ENCODE data around the gene MUC15. TPM values are rescaled to one million over a fixed set of nuclear protein-coding genes. Genes with fewer than 3 reads are reported as not detected.

Gene MUC15
- total RNA-seq, 1 donor from 2014 or later = not detected

DNA sequence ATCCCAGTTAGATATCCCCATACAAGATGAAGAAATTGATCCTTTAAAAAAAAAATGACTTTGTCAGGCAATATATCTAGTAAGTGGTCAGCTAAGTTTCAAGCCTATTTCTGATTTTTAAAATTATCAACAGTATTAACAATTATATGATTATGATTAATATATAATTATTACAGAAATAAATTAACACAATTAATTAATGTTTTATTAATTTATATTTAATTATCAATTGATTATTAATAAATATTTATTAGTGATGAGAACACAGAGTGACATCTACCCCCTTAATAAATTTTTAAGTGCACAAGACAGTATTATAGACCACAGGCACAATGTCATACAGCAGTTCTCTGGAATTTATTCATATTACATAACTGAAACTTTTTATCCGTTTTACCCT, 22.0 kb downstream of the MUC15 start:
- H3K4me3 ChIP-seq (ENCODE audit: low read length in 3 of 3) = no peak overlapping the region
- no peaks in the 10 kb centered on the region for H3K4me1 ChIP-seq (ENCODE audit: control insufficient read depth in 3 of 3, insufficient read depth in 3 of 3, low read length in 3 of 3)
- H3K36me3 ChIP-seq (ENCODE audit: control insufficient read depth in 3 of 3, insufficient read depth in 3 of 3, low read length in 3 of 3) = no peaks in the 10 kb centered on the region
- H3K9ac ChIP-seq (ENCODE audit: low read depth in 1 of 3, low read length in 3 of 3) = no peak overlapping the region
- no peaks in the 10 kb centered on the region for H3K27me3 ChIP-seq (ENCODE audit: control insufficient read depth in 3 of 3, insufficient read depth in 3 of 3, low read length in 3 of 3)
- no peaks in the 10 kb centered on the region for H3K9me3 ChIP-seq (ENCODE audit: control insufficient read depth in 3 of 3, low read length in 3 of 3)
- no peak overlapping the region for H3K27ac ChIP-seq (ENCODE audit: low read depth, low read length)

DNA sequence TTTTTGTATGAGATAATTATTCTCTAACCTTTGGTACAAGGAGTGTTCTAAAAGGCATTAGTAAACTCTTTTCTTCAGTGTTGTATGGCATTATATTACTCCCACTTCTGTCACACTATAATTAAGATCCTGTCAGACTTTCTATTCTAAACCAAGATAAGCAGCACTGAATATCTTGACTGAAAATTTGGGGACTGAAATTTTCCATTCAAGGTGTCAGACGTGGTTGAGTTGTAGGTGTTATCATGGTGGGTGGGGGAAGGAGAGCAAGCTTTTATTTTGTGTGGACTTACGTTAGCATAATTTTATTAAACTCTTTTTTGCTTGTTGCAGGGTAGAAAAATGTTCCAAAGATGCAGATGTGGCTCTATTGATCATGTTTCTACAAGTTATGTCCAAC, 22.9 kb downstream of the MUC15 start:
- no peak overlapping the region for H3K4me3 ChIP-seq (ENCODE audit: low read length in 3 of 3)
- no peaks in the 10 kb centered on the region for H3K27me3 ChIP-seq (ENCODE audit: control insufficient read depth in 3 of 3, insufficient read depth in 3 of 3, low read length in 3 of 3)
- H3K4me1 ChIP-seq (ENCODE audit: control insufficient read depth in 3 of 3, insufficient read depth in 3 of 3, low read length in 3 of 3) = no peaks in the 10 kb centered on the region
- H3K9ac ChIP-seq (ENCODE audit: low read depth in 1 of 3, low read length in 3 of 3) = no peak overlapping the region
- H3K36me3 ChIP-seq (ENCODE audit: control insufficient read depth in 3 of 3, insufficient read depth in 3 of 3, low read length in 3 of 3) = no peaks in the 10 kb centered on the region
- H3K27ac ChIP-seq (ENCODE audit: low read depth, low read length) = no peak overlapping the region
- H3K9me3 ChIP-seq (ENCODE audit: control insufficient read depth in 3 of 3, low read length in 3 of 3) = no peaks in the 10 kb centered on the region

DNA sequence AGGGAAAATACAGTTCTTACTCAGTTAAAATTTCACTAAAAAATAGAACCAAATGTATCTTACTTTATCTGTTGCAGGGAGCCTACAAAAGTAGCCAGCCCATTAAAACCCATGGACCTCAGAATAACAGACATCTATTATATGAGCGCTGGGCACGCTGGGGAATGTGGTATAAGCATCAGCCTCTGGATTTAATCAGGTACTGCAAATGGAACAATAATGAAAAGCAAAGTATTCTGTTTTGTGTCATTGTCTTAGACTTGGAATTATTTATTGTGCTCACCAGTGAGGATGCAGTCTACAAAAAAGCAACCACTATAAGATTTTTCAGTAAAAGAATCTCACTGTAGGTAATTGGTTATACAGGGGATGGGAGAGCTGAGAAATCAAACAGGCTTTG, 30.2 kb downstream of the MUC15 start:
- Histone ChIP-seq H3K27ac (ENCODE audit: low read depth, low read length) (no peak overlapping the region), H3K36me3 (ENCODE audit: control insufficient read depth in 3 of 3, insufficient read depth in 3 of 3, low read length in 3 of 3) (no peaks in the 10 kb centered on the region), H3K9me3 (ENCODE audit: control insufficient read depth in 3 of 3, low read length in 3 of 3) (no peaks in the 10 kb centered on the region), H3K4me1 (ENCODE audit: control insufficient read depth in 3 of 3, insufficient read depth in 3 of 3, low read length in 3 of 3) (no peaks in the 10 kb centered on the region), H3K9ac (ENCODE audit: low read depth in 1 of 3, low read length in 3 of 3) (no peak overlapping the region), H3K4me3 (ENCODE audit: low read length in 3 of 3) (no peak overlapping the region), H3K27me3 (ENCODE audit: control insufficient read depth in 3 of 3, insufficient read depth in 3 of 3, low read length in 3 of 3) (no peaks in the 10 kb centered on the region)

DNA sequence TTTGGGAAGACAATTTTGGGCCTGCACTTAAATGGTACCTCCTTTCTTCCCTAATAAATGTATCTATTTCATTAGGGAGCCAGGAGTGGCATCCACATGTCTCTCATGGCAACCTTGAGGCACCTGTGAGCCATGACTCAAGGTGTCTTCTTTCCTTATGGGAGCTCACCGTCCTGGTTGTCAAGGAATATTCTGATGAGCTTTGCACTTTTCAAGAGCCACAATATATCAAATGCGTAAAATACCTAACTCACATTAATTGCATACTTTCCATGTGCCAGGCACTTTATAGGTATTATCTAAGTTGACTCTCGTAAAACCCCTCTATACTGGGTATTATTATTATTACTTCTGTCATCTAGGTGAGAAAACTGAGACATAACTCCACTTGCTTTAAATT, 32.5 kb downstream of the MUC15 start:
- no peaks in the 10 kb centered on the region for H3K9me3 ChIP-seq (ENCODE audit: control insufficient read depth in 3 of 3, low read length in 3 of 3)
- H3K9ac ChIP-seq (ENCODE audit: low read depth in 1 of 3, low read length in 3 of 3) = no peak overlapping the region
- no peak overlapping the region for H3K27ac ChIP-seq (ENCODE audit: low read depth, low read length)
- no peaks in the 10 kb centered on the region for H3K27me3 ChIP-seq (ENCODE audit: control insufficient read depth in 3 of 3, insufficient read depth in 3 of 3, low read length in 3 of 3)
- H3K4me1 ChIP-seq (ENCODE audit: control insufficient read depth in 3 of 3, insufficient read depth in 3 of 3, low read length in 3 of 3) = no peaks in the 10 kb centered on the region
- H3K36me3 ChIP-seq (ENCODE audit: control insufficient read depth in 3 of 3, insufficient read depth in 3 of 3, low read length in 3 of 3) = no peaks in the 10 kb centered on the region
- H3K4me3 ChIP-seq (ENCODE audit: low read length in 3 of 3) = no peak overlapping the region

DNA sequence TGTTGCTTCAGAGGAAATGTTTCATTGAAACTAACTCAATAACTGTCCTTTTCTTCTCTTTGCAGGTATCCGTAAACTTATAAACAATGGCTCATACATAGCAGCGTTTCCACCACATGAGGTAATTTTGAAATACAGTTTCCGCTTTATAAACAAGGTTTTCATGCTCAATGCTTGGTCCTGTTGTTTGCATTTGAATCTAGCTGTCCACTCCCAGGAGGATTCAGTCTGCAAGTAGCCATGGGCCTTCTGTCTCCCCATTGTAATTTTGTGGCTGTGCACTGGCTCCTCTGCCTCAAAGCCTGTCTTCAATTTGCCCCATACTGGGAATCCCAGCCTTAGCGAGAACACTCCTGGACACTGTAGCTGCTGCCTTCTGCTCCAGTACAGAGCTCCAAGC, 34.7 kb downstream of the MUC15 start:
- Histone ChIP-seq H3K9me3 (ENCODE audit: control insufficient read depth in 3 of 3, low read length in 3 of 3) (no peaks in the 10 kb centered on the region), H3K4me1 (ENCODE audit: control insufficient read depth in 3 of 3, insufficient read depth in 3 of 3, low read length in 3 of 3) (no peaks in the 10 kb centered on the region), H3K27me3 (ENCODE audit: control insufficient read depth in 3 of 3, insufficient read depth in 3 of 3, low read length in 3 of 3) (no peaks in the 10 kb centered on the region), H3K4me3 (ENCODE audit: low read length in 3 of 3) (no peak overlapping the region), H3K36me3 (ENCODE audit: control insufficient read depth in 3 of 3, insufficient read depth in 3 of 3, low read length in 3 of 3) (no peaks in the 10 kb centered on the region), H3K27ac (ENCODE audit: low read depth, low read length) (no peak overlapping the region), H3K9ac (ENCODE audit: low read depth in 1 of 3, low read length in 3 of 3) (no peak overlapping the region)

DNA sequence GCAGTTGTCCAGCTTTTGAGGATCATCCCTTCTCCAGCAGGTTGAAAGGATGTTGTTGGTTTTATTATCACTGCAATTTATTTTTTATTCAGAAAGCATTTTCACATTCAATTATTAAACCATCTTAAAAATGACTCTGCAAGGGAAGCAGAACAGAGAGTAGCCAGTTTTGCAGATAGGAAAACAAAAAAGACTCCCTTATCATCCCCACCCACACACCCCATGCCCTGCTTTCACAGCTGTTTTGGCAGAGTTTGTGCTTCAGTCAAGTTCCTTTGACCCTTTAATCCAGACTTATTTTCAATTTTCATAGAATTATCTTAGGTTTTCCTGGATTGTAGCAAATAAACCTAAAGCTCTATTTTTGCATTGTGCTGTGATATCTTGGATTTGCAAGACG, 44.4 kb downstream of the MUC15 start:
- H3K36me3 ChIP-seq (ENCODE audit: control insufficient read depth in 3 of 3, insufficient read depth in 3 of 3, low read length in 3 of 3) = no peaks in the 10 kb centered on the region
- no peaks in the 10 kb centered on the region for H3K9me3 ChIP-seq (ENCODE audit: control insufficient read depth in 3 of 3, low read length in 3 of 3)
- H3K4me3 ChIP-seq (ENCODE audit: low read length in 3 of 3) = no peak overlapping the region
- no peaks in the 10 kb centered on the region for H3K4me1 ChIP-seq (ENCODE audit: control insufficient read depth in 3 of 3, insufficient read depth in 3 of 3, low read length in 3 of 3)
- H3K27me3 ChIP-seq (ENCODE audit: control insufficient read depth in 3 of 3, insufficient read depth in 3 of 3, low read length in 3 of 3) = no peaks in the 10 kb centered on the region
- no peak overlapping the region for H3K9ac ChIP-seq (ENCODE audit: low read depth in 1 of 3, low read length in 3 of 3)
- no peak overlapping the region for H3K27ac ChIP-seq (ENCODE audit: low read depth, low read length)

DNA sequence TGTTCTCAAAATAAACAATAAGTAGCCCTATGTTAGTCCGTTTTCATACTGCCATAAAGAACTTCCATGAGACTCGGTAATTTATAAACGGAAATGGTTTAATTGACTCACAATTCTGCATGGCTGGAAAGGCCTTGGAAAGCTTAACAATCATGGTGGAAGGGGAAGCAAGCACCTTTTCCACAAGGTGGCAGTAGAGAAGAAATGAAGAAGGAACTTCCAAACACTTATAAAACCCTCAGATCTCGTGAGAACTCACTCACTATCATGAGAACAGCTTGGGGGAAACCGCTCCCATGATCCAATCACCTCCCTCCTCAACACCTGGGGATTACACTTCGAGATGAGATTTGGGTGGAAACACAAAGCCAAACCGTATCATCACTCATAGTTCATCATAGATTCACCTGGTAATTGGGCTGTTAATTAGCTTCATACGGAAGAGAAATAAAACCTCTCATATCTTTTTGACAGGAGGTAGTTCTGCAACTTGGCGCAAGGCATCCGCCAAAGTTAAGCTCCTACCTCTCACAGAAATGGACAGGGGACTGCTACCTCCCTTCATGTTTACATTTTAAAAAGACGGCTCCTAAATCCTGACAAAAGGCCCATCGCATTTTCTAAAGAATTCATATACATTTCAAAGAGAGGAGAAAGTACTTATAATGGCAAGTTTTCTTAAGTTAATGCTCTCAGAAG, 49.0 kb downstream of the MUC15 start:
- H3K36me3 ChIP-seq (ENCODE audit: control insufficient read depth in 3 of 3, insufficient read depth in 3 of 3, low read length in 3 of 3) = no peaks in the 10 kb centered on the region
- no peak overlapping the region for H3K27ac ChIP-seq (ENCODE audit: low read depth, low read length)

DNA sequence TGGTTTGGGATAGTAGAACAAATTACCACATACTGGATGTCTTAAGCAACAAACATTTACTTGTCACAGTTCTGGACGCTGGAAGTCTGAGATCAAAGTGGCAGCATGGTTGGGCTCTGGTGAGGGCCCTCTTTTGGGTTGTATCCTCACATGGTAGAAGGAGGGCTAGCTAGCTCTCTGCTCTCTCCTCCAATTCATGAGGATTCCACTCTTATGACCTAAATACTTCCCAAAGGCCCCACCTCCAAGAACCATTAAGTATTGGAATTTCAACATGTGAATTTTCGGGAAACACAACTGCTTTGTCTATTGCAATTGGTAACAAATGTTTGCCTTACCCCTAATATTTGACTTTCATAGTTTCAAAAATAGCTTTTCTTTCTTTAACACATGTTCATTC, 52.6 kb downstream of the MUC15 start:
- H3K4me1 ChIP-seq (ENCODE audit: control insufficient read depth in 3 of 3, insufficient read depth in 3 of 3, low read length in 3 of 3) = no peaks in the 10 kb centered on the region
- no peak overlapping the region for H3K4me3 ChIP-seq (ENCODE audit: low read length in 3 of 3)
- no peaks in the 10 kb centered on the region for H3K27me3 ChIP-seq (ENCODE audit: control insufficient read depth in 3 of 3, insufficient read depth in 3 of 3, low read length in 3 of 3)
- H3K36me3 ChIP-seq (ENCODE audit: control insufficient read depth in 3 of 3, insufficient read depth in 3 of 3, low read length in 3 of 3) = no peaks in the 10 kb centered on the region
- no peaks in the 10 kb centered on the region for H3K9me3 ChIP-seq (ENCODE audit: control insufficient read depth in 3 of 3, low read length in 3 of 3)
- H3K9ac ChIP-seq (ENCODE audit: low read depth in 1 of 3, low read length in 3 of 3) = no peak overlapping the region
- no peak overlapping the region for H3K27ac ChIP-seq (ENCODE audit: low read depth, low read length)

More for the DNA sequence above, 49.0 kb downstream of the MUC15 start:
- no peaks in the 10 kb centered on the region for H3K4me1 ChIP-seq (ENCODE audit: control insufficient read depth in 3 of 3, insufficient read depth in 3 of 3, low read length in 3 of 3)
- no peaks in the 10 kb centered on the region for H3K27me3 ChIP-seq (ENCODE audit: control insufficient read depth in 3 of 3, insufficient read depth in 3 of 3, low read length in 3 of 3)
- H3K9ac ChIP-seq (ENCODE audit: low read depth in 1 of 3, low read length in 3 of 3) = no peak overlapping the region
- no peaks in the 10 kb centered on the region for H3K9me3 ChIP-seq (ENCODE audit: control insufficient read depth in 3 of 3, low read length in 3 of 3)
- no peak overlapping the region for H3K4me3 ChIP-seq (ENCODE audit: low read length in 3 of 3)

DNA sequence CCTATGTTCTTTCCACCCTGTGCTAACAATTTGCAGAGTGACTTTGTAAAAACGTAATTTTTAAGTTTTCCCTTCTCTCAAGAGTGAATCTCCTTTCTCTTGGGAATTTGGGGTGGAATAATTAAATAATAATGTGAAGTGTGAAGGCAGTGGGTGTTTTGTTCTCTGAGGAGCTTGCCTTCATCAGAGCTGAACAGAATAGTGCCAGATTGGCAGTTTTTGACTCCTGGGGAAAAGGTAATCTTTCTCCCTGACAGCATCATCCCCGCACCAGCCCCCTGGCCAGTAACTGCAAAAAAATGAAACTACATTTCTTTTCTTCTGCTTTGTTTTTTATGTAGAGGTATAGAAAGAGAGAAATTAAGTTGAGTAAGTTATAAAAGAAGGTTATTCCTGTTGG, 59.9 kb downstream of the MUC15 start:
- Histone ChIP-seq H3K9me3 (ENCODE audit: control insufficient read depth in 3 of 3, low read length in 3 of 3) (no peaks in the 10 kb centered on the region), H3K36me3 (ENCODE audit: control insufficient read depth in 3 of 3, insufficient read depth in 3 of 3, low read length in 3 of 3) (no peaks in the 10 kb centered on the region), H3K9ac (ENCODE audit: low read depth in 1 of 3, low read length in 3 of 3) (no peak overlapping the region), H3K4me1 (ENCODE audit: control insufficient read depth in 3 of 3, insufficient read depth in 3 of 3, low read length in 3 of 3) (no peaks in the 10 kb centered on the region), H3K27me3 (ENCODE audit: control insufficient read depth in 3 of 3, insufficient read depth in 3 of 3, low read length in 3 of 3) (no peaks in the 10 kb centered on the region), H3K4me3 (ENCODE audit: low read length in 3 of 3) (no peak overlapping the region), H3K27ac (ENCODE audit: low read depth, low read length) (no peak overlapping the region)

DNA sequence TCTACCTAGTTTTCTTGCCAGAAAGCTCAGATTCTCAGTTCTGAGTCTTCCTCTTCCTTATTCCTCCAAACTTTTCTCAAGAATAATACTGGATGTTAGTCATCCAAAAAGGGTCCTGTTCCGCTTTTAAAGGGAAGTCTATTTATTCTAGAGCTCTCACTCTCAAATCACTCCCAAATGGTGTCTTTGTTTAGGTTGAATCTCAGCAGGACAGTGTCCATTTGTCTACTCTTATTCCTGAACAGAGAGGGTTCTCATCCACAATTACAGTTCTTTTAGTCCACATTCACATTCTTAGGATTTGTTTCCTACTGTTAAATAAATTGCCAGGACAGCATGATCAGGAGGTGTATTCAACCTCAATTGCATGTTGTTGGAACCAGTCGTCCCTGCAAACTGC, 61.3 kb downstream of the MUC15 start:
- H3K9me3 ChIP-seq (ENCODE audit: control insufficient read depth in 3 of 3, low read length in 3 of 3) = no peaks in the 10 kb centered on the region

More for the DNA sequence above, 61.3 kb downstream of the MUC15 start:
- H3K4me1 ChIP-seq (ENCODE audit: control insufficient read depth in 3 of 3, insufficient read depth in 3 of 3, low read length in 3 of 3) = no peaks in the 10 kb centered on the region
- H3K9ac ChIP-seq (ENCODE audit: low read depth in 1 of 3, low read length in 3 of 3) = no peak overlapping the region
- no peak overlapping the region for H3K4me3 ChIP-seq (ENCODE audit: low read length in 3 of 3)
- H3K27me3 ChIP-seq (ENCODE audit: control insufficient read depth in 3 of 3, insufficient read depth in 3 of 3, low read length in 3 of 3) = no peaks in the 10 kb centered on the region
- no peak overlapping the region for H3K27ac ChIP-seq (ENCODE audit: low read depth, low read length)
- no peaks in the 10 kb centered on the region for H3K36me3 ChIP-seq (ENCODE audit: control insufficient read depth in 3 of 3, insufficient read depth in 3 of 3, low read length in 3 of 3)
